Tibial nerve (tissue), 4 donors: ENCODE results near the gene CENPF. TPM values are rescaled to one million over a fixed set of nuclear protein-coding genes. Genes with fewer than 3 reads are reported as not detected.

ENCODE experiments used
- DNase-seq, 2 donors: peaks; one replicate each; pipeline ENCODE4 v3.0.0-alpha.2; 2019; ENCODE audit warnings: low spot score in 2 of 2
- H3K27ac ChIP-seq, 4 donors: fragments of 200-600 bp; sonication (generic) in 3 of 4; one replicate each; pipeline ENCODE4 v1.5.1; 2017 to 2019; ENCODE audit warnings: mild to moderate bottlenecking in 1 of 4
- H3K27me3 ChIP-seq, 2 donors: fragments of 200-600 bp; sonication (generic) in 1 of 2; one replicate each; pipeline versions ENCODE4 v1.5.1 to v1.6.0; 2017 to 2019
- H3K36me3 ChIP-seq, 3 donors: fragments of 200-600 bp; sonication (generic); one replicate each; pipeline ENCODE4 v1.5.1; 2018 to 2019
- H3K4me1 ChIP-seq, 4 donors: fragments of 200-600 bp; sonication (generic) in 3 of 4; one replicate each; pipeline ENCODE4 v1.5.1; 2017 to 2019
- H3K4me3 ChIP-seq, 4 donors: fragments of 200-600 bp; sonication (generic) in 3 of 4; one replicate each; pipeline ENCODE4 v1.5.1; 2017 to 2019; ENCODE audit warnings: mild to moderate bottlenecking in 1 of 4, moderate library complexity in 1 of 4
- H3K9me3 ChIP-seq, 4 donors: fragments of 200-600 bp; sonication (generic) in 3 of 4; one replicate each; pipeline ENCODE4 v1.5.1; 2017 to 2019
- CTCF ChIP-seq, 5 experiments: fragments of 200-600 bp in 3 of 5; fragments of 450-650 bp in 2 of 5; sonication (generic) in 3 of 5; IDR thresholded peaks; one replicate each; pipeline ENCODE4 v1.5.1; 2016 to 2019; ENCODE audit warnings: antibody characterized with exemption in 5 of 5, mild to moderate bottlenecking in 3 of 5, moderate library complexity in 2 of 5
- EP300 ChIP-seq, 2 donors: sonication (generic); formaldehyde crosslinking; IDR thresholded peaks; one replicate each; pipeline ENCODE4 v1.6.1; 2017; ENCODE audit warnings: antibody characterized with exemption in 2 of 2, mild to moderate bottlenecking in 1 of 2
- POLR2A ChIP-seq, 2 donors: fragments of 450-650 bp; IDR thresholded peaks; one replicate each; pipeline ENCODE4 v1.6.1; 2017; ENCODE audit warnings: antibody characterized with exemption in 2 of 2, mild to moderate bottlenecking in 2 of 2, moderate library complexity in 2 of 2
- WGBS, 2 donors: methylation state at CpG; one replicate each; pipeline ENCODE4 v1.1.5; 2018; 5-methylcytosine and 5-hydroxymethylcytosine counted together
- total RNA-seq, 4 donors: library from RNA; depleted of rRNA; stranded (reverse); fragments of >200 nt; gene quantifications; one replicate each; pipeline ENCODE4 v1.1.0, GENCODE V29; 2016

CENPF gene
- total RNA-seq, 4 donors from 2014 or later = 0.84 to 4.4 (median 1.1) TPM

GRCh38 chr1:214638997-214639396, 36.0 kb downstream of the CENPF start:
- DNase-seq = no peak
- Histone ChIP-seq H3K27me3 (no peaks in the 10 kb centered on the region), H3K4me1 (no peaks in the 10 kb centered on the region), H3K36me3 (no peaks in the 10 kb centered on the region), H3K9me3 (no peaks in the 10 kb centered on the region), H3K27ac (no peak overlapping the region), H3K4me3 (no peak overlapping the region)
- TF ChIP-seq POLR2A (IDR thresholded peaks at IDR 0.05) (no peak), CTCF (IDR thresholded peaks at IDR 0.05) (no peak), EP300 (IDR thresholded peaks at IDR 0.05) (no peak)
- 92 to 93% methylated on average over 3 of the region's 3 CpGs for WGBS, 2 donors

- Histone ChIP-seq H3K9me3 (no peaks in the 10 kb centered on the region), H3K4me3 (no peak overlapping the region), H3K27ac (no peak overlapping the region), H3K4me1 (no peaks in the 10 kb centered on the region), H3K27me3 (no peaks in the 10 kb centered on the region), H3K36me3 (no peaks in the 10 kb centered on the region)
- WGBS, 2 donors = 85 to 95% methylated on average over 6 of the region's 6 CpGs
- no peak for DNase-seq
- TF ChIP-seq EP300 (IDR thresholded peaks at IDR 0.05) (no peak), POLR2A (IDR thresholded peaks at IDR 0.05) (no peak), CTCF (IDR thresholded peaks at IDR 0.05) (no peak)
Measured at GRCh38 chr1:214640431-214641213, 37.6 kb downstream of the CENPF start.

- Histone ChIP-seq H3K27me3 (no peaks in the 10 kb centered on the region), H3K4me3 (no peak overlapping the region), H3K4me1 (no peaks in the 10 kb centered on the region), H3K9me3 (no peaks in the 10 kb centered on the region), H3K27ac (no peak overlapping the region), H3K36me3 (no peaks in the 10 kb centered on the region)
- DNase-seq = no peak
- WGBS, 2 donors = 65 to 95% methylated on average over 2 of the region's 2 CpGs
- TF ChIP-seq EP300 (IDR thresholded peaks at IDR 0.05) = no peak
- TF ChIP-seq POLR2A (IDR thresholded peaks at IDR 0.05) = no peak
- no peak for TF ChIP-seq CTCF (IDR thresholded peaks at IDR 0.05)
Measured at GRCh38 chr1:214641214-214641895, 38.4 kb downstream of the CENPF start.

- Histone ChIP-seq H3K27me3 (no peaks in the 10 kb centered on the region), H3K4me3 (no peak overlapping the region), H3K9me3 (no peaks in the 10 kb centered on the region), H3K27ac (no peak overlapping the region), H3K36me3 (no peaks in the 10 kb centered on the region), H3K4me1 (no peaks in the 10 kb centered on the region)
- TF ChIP-seq CTCF (IDR thresholded peaks at IDR 0.05) (no peak), EP300 (IDR thresholded peaks at IDR 0.05) (no peak), POLR2A (IDR thresholded peaks at IDR 0.05) (no peak)
- no peak for DNase-seq
- 97 to 98% methylated on average over 8 of the region's 8 CpGs for WGBS, 2 donors
Measured at GRCh38 chr1:214643030-214643429, 40.0 kb downstream of the CENPF start.

GRCh38 chr1:214645712-214646111, 42.7 kb downstream of the CENPF start:
- 90 to 97% methylated on average over 10 of the region's 10 CpGs for WGBS, 2 donors
- TF ChIP-seq EP300 (IDR thresholded peaks at IDR 0.05) (no peak), POLR2A (IDR thresholded peaks at IDR 0.05) (no peak), CTCF (IDR thresholded peaks at IDR 0.05) (no peak)
- Histone ChIP-seq H3K4me3 (no peak overlapping the region), H3K27me3 (no peaks in the 10 kb centered on the region), H3K36me3 (no peaks in the 10 kb centered on the region), H3K4me1 (no peaks in the 10 kb centered on the region), H3K27ac (no peak overlapping the region), H3K9me3 (no peaks in the 10 kb centered on the region)
- DNase-seq = no peak
